GM18498 (cell line): ENCODE data around the gene UGT2B17.

ENCODE experiments used
- ATAC-seq: cut with Tn5 transposase; IDR thresholded peaks from one replicate; pipeline ENCODE4 v1.9.1; 2021; ENCODE audit warnings: mild to moderate bottlenecking, moderate library complexity; ENCODE audit not compliant: unreplicated experiment

Gene UGT2B17

DNA sequence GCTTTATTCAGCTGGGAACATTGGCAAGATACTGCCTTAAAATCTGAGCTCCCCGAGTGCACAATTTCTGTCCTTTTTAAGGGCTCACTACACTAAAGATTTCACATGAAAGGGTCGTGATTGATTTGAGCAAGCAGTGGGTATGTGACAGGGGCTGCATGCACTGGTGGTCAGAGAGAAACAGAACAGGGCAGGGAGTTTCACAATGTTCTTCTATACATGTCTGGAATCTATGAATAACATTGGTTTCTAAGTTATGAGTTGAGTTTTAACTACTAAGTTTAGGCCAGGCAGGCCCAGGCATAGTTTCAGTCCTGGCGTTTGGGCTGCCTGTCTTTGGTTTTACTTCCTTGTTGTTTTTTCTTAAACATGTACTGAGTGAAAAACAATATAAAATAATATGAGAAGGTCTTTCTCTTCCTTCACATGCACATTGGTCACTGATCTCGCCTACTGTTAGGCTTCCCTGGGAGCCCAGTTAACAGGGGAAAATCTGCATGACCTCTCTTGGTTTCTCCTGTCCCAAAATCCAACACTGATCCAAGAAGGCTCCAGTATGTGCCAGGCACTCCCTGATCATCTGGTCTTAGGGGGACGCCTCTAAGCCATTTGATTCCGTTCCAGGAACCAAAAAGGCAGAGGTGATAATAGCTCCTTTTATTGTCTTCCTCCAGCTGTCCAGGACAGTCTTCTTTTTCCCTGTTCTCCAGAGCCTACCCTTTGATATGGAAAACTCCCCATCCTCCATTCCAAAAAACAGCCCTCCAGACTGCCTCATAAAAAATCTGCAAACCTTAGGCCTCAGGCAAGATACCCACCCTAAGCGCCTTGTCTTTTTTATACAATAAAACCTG, at the start of gene UGT2B17:
UGT2B17 (minus strand) TSS at position 51 of the 854 bp plus-strand sequence. CDS start 7,838 bp downstream, outside the sequence.
- peak; percentile 74 for ATAC-seq

DNA sequence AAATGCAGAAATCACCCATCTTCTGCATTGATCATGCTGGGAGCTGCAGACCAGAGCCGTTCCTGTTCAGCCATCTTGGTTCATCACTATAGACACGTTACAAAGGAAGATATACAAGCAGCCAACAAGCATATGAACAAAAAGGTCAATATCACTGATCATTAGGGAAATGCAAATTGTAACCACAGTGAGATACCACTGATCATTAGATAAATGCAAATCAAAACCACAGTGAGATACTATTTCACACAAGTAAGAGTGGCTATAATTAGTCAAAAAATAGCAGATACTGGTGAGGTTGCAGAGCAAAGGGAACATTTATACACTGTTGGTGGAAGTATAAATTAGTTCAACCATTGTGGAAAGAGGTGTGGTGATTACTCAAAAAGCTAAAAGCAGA, 46.6 kb upstream of the UGT2B17 start:
- ATAC-seq = peak; percentile 92

DNA sequence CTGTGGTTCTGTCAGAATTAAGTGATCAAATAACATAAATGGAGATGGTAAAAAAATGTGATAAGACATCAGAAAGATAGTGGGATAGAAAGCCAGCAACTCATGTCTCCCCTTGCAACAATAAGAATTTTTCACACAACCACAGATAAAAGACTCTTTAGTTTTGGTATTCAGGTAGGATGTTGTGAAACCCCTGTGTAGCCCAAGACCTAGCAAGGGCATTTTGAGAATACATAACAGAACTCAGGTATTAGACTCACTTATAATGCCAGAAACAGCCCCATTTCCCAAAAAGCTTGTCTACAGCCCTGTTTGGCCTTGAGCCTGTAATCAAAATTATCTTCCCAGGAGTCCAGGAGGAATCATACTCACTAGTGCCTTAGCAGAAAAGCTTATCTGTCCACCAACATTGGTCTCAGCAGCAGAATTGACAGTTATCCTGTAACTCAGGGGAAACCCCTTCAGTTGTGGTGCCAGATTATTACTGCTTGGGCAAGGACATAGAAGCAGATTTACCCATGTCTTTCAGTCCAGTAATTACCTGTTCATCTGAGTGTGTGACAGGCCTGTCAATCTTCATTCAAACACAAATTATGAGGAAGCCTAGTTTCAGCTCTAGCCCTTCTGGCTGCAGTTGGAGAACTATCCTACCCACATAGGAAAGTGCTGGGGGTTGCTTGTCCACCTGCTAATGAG, 41.0 kb upstream of the UGT2B17 start:
- ATAC-seq = peak; percentile 85

DNA sequence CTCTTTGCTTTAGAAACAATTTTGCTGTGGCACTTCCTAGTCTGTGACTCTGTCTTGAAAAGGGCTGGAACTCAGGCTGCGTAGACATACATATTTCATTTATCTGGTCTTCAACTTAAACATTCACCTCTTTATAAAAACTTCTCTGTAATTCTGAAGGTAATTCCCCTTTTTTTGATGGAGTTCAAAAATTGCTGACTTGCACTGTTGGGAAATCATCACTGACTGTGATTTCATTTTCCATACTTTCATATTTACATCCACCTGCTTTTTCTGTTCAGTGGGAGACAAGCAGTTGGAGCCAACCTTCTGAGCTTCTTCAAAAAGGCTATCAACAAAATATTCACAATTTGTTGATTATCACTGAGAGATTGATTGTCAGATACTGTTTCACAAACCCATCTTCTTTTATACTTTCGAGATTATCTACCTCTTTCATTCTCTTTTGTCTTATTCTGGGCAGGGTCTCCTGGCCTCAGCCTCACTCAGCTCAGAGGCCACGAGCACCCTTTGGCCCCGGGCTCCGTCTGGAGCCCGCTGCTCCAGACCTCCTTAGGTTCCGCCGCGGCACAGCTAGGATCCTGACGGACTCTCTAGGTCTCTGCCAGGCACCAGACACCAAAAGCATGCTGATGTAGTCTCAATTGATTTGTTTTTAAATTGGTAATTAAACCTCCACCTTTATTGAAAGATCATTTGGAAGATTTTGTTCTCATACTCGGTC, 39.7 kb upstream of the UGT2B17 start:
- ATAC-seq = no peak

DNA sequence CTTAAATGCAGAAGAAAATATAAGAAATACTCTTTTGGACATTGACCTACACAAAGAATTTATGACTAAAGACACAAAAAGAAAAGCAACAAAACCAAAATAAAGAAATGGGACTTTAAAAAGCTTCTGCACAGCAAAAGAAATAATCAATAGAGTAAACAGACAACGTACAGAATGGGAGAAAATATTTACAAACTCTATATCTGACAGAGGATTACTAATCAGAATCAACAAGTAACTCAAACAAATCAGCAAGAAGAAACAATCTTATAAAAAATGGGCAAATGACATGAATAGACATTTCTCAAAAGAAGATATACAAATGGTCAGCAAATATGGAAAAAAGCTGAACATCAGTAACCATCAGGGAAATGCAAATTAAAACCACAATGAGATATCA, 37.6 kb upstream of the UGT2B17 start:
- no peak for ATAC-seq

DNA sequence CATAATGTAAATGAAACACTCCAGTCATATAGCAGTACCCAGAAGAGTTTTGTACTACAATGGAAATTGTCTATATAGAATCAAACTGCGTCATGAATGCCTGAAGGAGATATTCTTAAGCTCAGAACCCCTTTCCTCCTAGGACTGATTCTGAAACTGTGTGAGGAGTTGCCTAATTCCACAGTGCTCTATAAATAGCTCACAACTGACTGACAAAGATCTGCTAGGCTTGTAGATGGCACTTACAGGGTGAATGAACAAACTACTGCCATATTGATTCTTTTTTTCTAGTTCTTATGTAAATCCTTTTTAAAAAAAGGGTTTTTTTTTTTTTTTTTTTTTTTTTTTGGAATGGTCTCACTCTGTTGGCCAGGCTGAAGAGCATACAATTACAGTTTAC, 30.1 kb upstream of the UGT2B17 start:
- ATAC-seq = no peak

DNA sequence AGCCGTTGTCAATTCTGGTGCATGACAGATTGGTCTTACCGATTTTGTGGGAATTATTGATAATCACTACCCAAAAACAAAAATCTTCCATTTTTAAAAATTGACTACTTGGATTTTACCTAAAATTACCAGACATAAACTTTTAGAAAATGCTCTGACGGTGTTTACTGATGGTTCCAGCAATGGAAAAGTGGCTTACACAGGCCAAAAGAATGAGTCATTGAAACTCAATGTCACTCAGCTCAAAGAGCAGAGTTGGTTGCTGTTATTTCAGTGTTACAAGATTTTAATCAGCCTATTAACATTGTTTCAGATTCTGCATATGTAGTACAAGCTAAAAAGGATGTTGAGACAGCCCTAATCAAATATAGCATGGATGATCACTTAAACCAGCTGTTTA, 23.0 kb upstream of the UGT2B17 start:
- ATAC-seq = no peak

DNA sequence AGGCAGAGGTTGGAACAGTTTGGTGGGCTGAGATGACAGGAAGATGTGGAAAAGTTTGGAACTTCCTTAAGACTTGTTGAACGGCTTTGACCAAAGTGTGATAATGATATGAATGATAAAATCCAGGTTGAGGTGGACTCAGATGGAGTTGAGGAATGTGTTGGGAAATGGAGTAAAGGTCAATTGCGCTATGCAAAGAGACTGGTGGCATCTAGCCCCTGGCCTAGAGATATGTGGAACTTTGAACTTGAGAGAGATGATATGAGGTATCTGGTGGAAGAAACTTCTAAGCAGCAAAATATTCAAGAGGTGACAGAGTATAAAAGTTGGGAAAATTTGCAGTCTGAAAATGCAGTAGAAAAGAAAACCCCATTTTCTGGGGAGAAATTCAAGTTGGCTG, 21.4 kb upstream of the UGT2B17 start:
- no peak for ATAC-seq

DNA sequence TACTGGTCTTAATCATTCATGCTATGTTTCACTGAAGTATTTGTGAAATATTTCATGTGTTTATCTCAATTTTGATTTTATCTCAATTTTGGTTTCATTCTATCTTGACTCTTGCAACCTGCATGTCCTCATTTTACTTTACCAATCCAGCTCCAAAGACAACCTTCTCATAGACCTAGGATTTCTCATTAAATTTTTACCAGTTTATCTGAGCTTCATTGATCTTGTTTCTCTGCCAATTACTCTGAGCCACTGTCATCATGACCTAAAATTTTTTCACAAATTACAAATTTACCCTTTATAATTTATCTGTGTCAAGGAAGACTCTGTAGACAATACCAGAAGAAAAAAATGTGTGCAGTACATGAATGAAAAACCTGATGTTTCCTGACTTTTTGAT, 18.6 kb upstream of the UGT2B17 start:
- no peak for ATAC-seq

DNA sequence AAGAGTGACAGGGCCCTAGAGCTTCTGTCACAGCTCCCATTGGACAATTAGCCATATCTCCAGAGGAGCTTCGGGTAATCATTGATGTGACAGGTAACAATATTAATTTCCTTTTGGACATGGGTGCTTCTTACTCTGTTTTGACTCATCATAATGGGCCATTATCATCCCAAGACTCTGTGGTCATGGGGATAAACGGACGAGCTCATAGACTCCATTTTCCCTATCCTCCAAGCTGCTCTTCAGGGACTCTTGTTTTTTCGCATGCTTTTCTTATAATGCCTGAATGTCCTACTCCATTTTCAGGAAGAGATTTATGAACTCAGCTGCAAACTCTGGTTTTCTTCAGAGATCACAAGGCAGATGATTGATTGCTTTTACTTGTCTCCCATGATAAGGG, 17.0 kb upstream of the UGT2B17 start:
- peak; percentile 36 for ATAC-seq

DNA sequence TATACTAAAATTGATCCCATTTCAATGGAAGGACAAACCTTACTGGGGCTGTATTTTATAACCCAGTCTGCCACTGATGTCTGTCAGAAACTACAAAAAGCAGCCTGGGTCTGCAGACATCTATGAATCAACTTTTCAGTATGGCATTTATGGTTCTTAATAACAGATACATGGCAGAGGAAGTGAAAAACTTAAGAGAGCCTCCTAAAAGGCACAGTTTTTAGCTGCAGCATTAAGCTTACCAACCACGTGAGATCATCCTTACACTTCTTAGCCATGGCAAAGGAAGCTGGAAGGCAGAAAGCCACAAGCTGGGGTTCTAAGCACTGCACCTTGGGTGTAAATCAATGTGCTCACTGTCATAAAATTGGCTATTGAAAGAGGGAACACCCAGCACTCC, 16.6 kb upstream of the UGT2B17 start:
- ATAC-seq = peak; percentile 84

DNA sequence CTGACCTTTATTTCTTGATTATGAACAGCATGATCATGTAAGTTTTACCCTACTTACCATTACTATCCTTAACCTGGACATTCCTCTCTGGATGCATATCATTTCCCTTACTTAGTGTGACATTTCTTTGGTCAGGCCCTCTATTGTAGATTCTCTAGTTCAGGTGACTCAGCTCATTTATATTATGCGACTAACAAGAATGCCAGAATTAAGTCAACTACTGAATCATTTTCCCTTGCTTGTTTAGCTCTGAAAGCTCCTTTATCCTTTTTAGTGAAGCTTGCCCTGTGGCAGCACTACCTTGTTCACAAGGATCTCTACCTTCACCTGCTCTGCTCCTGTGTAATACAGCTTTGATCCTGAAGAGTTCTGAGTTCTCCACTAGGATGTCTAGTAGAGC, 15.1 kb upstream of the UGT2B17 start:
- no peak for ATAC-seq

DNA sequence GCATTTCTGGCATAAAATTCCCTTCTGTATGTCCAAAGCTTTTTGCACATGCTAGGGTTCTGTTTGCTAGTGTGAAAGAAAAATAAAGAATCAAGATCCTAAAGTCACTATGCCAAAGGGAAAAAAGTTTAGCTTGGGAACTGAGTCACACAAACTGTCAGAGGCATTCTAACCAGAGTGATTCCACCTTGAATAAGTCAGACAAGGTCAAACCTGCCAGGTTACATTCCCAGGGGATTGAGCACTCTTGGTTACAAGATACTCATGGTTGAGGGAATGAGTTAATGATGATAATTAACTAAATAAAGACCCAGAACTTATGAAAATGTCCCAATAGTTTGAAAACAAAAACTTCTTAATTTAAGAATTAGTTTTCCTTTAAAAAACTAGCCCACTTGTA, 13.7 kb upstream of the UGT2B17 start:
- ATAC-seq = no peak

DNA sequence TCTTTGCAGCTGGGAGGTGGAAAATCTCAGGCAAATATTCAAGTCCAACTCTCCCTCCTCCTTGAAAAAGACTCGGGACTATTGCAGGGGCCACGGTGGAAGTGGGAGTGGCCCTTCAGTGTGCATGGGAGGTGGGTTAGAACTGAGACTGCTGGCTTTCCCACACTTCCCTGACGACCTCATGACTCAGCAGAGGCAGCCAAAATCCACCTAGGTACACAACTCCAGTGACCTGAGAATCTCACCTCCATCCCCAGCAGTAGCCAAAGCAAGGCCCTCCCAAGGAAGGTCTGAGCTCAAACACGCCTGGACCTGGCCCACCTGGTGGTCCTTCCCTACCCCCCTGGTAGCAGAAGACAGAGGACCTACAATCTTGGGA, 6.2 kb upstream of the UGT2B17 start:
- no peak for ATAC-seq

DNA sequence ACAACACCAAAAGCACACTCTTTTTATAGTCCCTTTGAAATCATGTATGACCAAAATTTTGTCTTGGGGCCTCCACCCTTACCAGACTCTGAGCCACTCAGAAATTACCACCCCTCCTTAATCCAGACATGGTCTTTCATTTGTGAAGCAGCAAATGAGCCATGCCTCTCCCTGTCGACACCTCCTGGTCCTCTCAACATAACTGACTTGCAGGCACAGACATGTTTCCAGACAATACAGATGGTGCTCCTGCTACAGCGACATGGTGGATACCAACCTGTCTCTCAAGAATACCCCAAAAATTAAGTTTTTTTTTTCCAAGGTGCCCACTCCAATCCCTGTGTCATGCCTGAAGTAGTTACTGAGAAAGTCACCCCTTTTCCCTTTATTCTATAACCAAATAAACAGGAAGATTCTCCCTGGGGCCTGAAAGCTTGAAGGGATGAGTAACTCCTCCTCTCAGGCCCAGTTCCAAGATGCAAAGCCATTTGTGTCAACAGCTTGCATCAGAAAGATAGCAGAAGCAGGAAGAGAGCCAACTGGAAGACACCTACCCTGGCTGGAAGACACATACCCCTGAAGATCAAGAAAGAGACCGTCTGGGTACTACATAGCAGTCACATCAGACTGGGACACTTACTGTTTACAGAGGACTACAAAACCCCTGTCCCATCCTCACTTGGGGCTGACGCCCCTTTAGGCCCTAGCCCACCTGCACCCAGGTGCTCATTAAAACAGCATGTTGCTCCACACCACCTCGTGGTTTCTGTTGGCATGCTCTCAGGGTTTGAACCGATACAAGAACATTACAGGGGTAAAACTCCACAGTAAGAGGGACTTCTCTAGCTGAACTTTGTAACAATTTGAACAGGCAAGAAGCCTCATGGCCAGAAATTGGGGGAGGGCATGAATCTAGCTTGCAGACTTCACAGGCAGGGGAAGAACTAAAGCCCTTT, 5.5 kb upstream of the UGT2B17 start:
- no peak for ATAC-seq

DNA sequence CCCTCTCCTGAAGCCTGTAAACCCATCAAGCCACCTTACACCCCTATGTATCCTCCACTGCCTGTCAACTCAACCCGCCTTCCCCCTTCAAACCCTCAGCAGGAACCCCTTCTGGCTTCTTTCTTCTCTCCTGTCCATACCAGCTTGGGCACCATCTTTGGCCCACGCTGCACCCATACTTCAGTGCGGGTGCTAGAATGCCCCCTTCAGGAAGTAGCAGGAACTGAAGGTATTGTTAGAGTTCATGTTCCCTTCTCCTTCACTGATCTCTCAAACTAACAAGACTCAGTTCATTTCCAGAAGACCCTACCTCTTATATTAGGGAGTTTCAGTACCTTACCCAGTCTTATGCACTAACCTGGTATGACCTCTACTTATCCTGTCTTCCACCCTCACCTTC, 1.5 kb upstream of the UGT2B17 start:
- ATAC-seq = no peak

DNA sequence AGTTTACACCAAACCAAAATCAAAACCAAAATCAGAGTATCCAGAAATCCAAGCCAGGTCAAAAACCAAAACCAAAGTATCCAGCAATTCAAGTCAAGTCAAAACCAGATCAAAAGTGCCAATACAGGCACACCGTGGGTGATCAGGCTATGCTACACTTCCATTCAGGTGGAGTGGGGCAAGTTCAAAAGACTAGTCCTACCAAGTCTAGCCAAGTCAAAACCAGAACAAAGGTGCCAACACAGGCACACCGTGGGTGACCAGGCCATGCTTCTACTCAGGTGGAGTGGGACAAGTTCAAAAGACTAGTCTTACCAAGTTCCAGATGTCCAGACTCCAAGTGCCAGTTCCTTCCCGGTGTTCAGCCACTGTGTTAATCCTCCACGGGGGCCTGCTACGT, 486 bp downstream of the UGT2B17 start:
- ATAC-seq = peak; percentile 11

DNA sequence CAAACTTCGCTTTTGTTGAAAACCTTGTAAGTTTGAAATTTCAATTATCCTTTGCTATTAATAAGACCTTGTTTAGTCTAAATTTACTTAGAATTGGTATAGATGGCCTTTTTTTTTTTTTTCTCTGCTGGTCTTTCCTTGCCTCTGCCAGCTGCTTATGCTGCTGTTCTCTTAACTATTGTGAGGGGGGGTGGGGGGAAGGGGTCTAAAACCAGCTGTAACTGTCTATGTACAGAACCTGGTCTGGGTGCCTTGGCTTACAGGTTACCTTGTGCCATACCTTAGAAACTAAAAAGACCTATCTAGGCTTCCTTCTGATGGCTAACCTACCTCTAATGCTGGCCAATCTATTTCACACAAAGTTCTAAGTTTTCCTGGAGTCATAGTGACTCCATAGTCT, 1.0 kb downstream of the UGT2B17 start:
- ATAC-seq = no peak

DNA sequence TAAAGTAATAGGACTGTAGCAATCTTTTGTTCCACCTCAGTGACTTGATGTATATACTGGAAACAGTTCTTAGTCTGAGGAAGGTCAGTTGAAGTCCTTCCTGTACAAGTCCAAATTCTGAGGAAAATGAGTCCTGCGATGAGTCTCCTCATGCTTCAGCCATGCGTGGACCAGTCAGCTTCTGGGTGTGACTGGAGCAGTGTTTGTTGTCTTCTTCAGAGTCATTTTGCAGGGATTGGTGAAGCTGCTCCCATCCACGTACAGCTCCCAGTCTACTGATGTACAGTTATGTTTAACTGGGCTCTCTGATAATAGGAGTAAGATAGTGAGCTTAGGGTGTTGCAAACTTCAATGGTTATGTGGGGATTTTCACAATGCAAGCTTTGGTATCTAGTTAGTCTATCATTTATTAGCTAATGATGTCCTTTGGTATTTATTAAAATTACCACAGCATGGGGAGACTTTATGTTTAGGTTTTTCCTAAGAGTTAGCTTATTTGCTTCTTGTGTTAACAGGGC, 3.4 kb downstream of the UGT2B17 start:
- no peak for ATAC-seq

DNA sequence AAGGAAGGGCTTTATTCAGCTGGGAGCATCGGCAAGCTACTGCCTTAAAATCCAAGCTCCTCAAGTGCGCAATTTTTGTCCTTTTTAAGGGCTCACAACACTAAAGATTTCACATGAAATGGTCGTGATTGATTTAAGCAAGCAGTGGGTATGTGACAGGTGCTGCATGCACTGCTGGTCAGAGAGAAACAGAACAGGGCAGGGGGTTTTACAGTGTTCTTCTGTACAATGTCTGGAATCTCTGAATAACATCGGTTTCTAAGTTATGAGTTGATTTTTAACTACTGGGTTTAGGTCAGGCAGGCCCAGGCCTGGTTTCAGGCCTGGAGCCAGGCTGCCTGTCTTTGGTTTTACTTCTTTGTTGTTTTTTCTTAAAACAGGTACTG, 6.0 kb downstream of the UGT2B17 start:
- ATAC-seq = peak; percentile 42
